K562 (cell line): ENCODE data around the gene NMRAL1. TPM values are rescaled to one million over a fixed set of nuclear protein-coding genes. Genes with fewer than 3 reads are reported as not detected.

Source experiments
- CBFA2T2 ChIP-seq: fragments of 450-650 bp; conservative IDR thresholded peaks from 2 replicates; pipeline ENCODE4 v1.6.1; 2017; ENCODE audit warnings: mild to moderate bottlenecking
- CHD1 ChIP-seq: fragments of 200-600 bp; sonication (generic); IDR thresholded peaks from one replicate; pipeline ENCODE4 v1.6.1; 2012; ENCODE audit warnings: mild to moderate bottlenecking, moderate library complexity, low read length, inconsistent platforms
- CREM ChIP-seq: IDR thresholded peaks from 2 replicates; pipeline ENCODE4 v1.6.1; 2014; ENCODE audit warnings: antibody characterized with exemption, low read depth
- HDAC2 ChIP-seq: fragments of 450-650 bp; IDR thresholded peaks from 2 replicates; pipeline ENCODE4 v1.6.1; 2016; ENCODE audit warnings: mild to moderate bottlenecking
- HNRNPL ChIP-seq: fragments of 200-400 bp; formaldehyde crosslinking; IDR thresholded peaks from 2 replicates; pipeline ENCODE4 v1.6.1; 2017; ENCODE audit warnings: low read depth, mild to moderate bottlenecking, low read length
- NR2C2 ChIP-seq, 2 experiments: fragments of 200-800 bp in 1 of 2; sonication (Bioruptor generic) in 1 of 2; sonication (generic) in 1 of 2; formaldehyde crosslinking in 1 of 2; IDR thresholded peaks; 2 replicates each; pipeline versions ENCODE4 v1.6.1 to v1.8.0; 2016 to 2022; ENCODE audit warnings: mild to moderate bottlenecking in 1 of 2, missing compliant biosample characterization in 1 of 2, missing genetic modification characterization in 1 of 2, missing genetic modification reagents in 1 of 2
- PHF8 ChIP-seq: fragments of 200-600 bp; sonication (generic); IDR thresholded peaks from 2 replicates; pipeline ENCODE4 v1.6.1; 2012; ENCODE audit warnings: mixed run types, mild to moderate bottlenecking, inconsistent platforms, low read length, moderate library complexity, borderline replicate concordance
- POLR2A ChIP-seq: fragments of 450-650 bp; conservative IDR thresholded peaks from 2 replicates; pipeline ENCODE4 v1.6.1; 2016
- SAP30 ChIP-seq: fragments of 200-600 bp; sonication (generic); IDR thresholded peaks from 2 replicates; pipeline ENCODE4 v1.6.1; 2012; ENCODE audit warnings: borderline replicate concordance, low read depth, mild to moderate bottlenecking, moderate library complexity, low read length, control low read depth, inconsistent platforms; ENCODE audit not compliant: insufficient read depth, poor library complexity, severe bottlenecking
- SMAD4 ChIP-seq: fragments of 250-450 bp; sonication (Bioruptor Pico); conservative IDR thresholded peaks from 2 replicates; pipeline ENCODE4 v1.8.0; 2021; ENCODE audit warnings: inconsistent platforms, mild to moderate bottlenecking, moderate library complexity
- TAF1 ChIP-seq: IDR thresholded peaks from 2 replicates; pipeline ENCODE4 v1.6.1; 2011; ENCODE audit warnings: mild to moderate bottlenecking, low read length, moderate library complexity; ENCODE audit not compliant: insufficient read depth, control insufficient read depth, severe bottlenecking; ENCODE audit errors: extremely low read depth
- ZBTB5 ChIP-seq: fragments of 450-650 bp; IDR thresholded peaks from 2 replicates; pipeline ENCODE4 v1.6.1; 2017; ENCODE audit warnings: antibody characterized with exemption
- ZBTB7A ChIP-seq: IDR thresholded peaks from 2 replicates; pipeline ENCODE4 v1.6.1; 2011; ENCODE audit warnings: low read depth, mild to moderate bottlenecking, low read length, moderate library complexity, borderline replicate concordance; ENCODE audit not compliant: control insufficient read depth
- ZNF174 ChIP-seq: fragments of 250-450 bp; sonication (Bioruptor Pico); IDR thresholded peaks from 2 replicates; pipeline ENCODE4 v1.4.0; 2020; ENCODE audit warnings: mild to moderate bottlenecking
- ZNF253 ChIP-seq: fragments of 250-450 bp; sonication (Bioruptor Pico); conservative IDR thresholded peaks from 2 replicates; pipeline ENCODE4 v1.6.1; 2021; ENCODE audit warnings: mild to moderate bottlenecking
- polyA plus RNA-seq, 8 experiments: library from polyadenylated mRNA; depleted of rRNA in 4 of 8; stranded (reverse) in 5 of 8; unstranded in 3 of 8; fragments of >200 nt; fragmentation: Nextera tagmentation in 2 of 8; fragmentation: Illumina TruSeq in 1 of 8; extraction: Ambion mirVana in 2 of 8; extraction: Trizol in 1 of 8; gene quantifications; 2 replicates each; pipeline versions ENCODE4 v1.2.1 to v1.2.3, GENCODE V29; 2011 to 2014; ENCODE audit warnings: inconsistent platforms in 1 of 8, missing spikeins in 1 of 8
- total RNA-seq, 7 experiments: library from RNA; depleted of rRNA in 6 of 7; stranded (reverse); fragments of >200 nt in 6 of 7; fragmentation: Illumina TruSeq in 2 of 7; extraction: Trizol in 2 of 7; gene quantifications; 2 replicates each; pipeline versions ENCODE4 v1.2.1 to v1.2.3, GENCODE V29; 2011 to 2021; ENCODE audit warnings: low replicate concordance in 1 of 7
- TF ChIP-seq, protein P1 (sequence below): fragments of 450-650 bp; IDR thresholded peaks from 2 replicates; pipeline ENCODE4 v1.6.1; 2016; ENCODE audit warnings: antibody characterized with exemption
- TF ChIP-seq, protein P2 (sequence below): fragments of 250-450 bp; sonication (Bioruptor Pico); IDR thresholded peaks from 2 replicates; pipeline ENCODE4 v1.4.0; 2020

The NMRAL1 gene
- total and polyA plus RNA-seq, 9 of the 15 experiments (the other 6 are each of a cell fraction or from before 2014, with no cell fraction given): 6.3 to 116 (median 63.2) TPM

DNA sequence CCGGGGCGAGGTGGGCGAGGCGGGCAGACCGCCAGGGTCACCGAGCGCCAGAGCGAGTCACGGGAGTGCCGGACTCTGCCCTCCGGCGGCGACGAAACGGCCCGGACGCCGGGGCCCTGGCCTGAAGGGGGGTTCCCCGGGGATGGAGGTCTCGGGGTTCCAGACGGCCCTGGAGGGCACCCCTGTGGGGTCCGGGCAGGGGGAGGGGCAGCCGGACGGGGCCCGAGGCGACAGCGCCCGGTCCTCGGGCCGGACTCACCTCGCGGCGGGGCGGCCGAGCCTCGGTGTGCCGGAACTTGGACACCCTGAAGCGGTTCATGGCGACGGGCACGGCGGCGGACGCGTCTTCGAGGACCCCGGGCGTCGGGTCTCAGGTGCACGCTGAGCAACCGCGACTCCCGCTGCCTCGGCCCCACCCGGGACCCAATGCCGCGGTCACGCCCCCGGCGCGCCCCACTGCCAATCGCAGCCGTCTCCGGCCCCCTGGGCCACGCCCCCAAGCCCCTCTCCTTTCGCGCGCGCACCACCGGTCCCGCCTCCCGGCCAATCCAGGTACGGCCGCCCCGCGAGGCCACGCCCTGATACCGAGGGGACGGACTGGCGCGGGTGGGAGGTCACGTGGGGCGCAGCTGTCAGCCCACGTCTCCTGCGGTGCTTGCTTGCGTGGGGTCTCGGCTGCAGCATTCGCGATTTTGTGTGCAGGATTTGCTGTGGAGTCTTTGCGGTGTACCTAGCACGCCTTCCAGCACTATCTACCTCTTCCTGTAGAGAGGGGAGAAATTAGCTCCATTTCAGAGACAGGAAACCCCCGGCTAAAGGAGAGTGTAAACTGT, 58.0 kb downstream of the NMRAL1 start, which contains the start of gene CORO7 (continued):
- TF ChIP-seq CREM (0 out of 2 replicates have a peak, but pooled peaks have one; percentile 13), CHD1 (peak; percentile 26), CBFA2T2 (peak; percentile 79), ZBTB7A (peak; percentile 82), ZNF253 (no peak), HDAC2 (peak; percentile 70; the same call in 1 of the 2 replicates), PHF8 (peak; percentile 62; the same call in 1 of the 2 replicates), ZNF174 (no peak), SMAD4 (0 out of 2 replicates have a peak, but pooled peaks have one; percentile 13), POLR2A (peak; percentile 74), TAF1 (peak; percentile 12), ZBTB5 (no peak), HNRNPL (0 out of 2 replicates have a peak, but pooled peaks have one; percentile 22), NR2C2 (CRISPR knock-in tag; IDR thresholded peaks at IDR 0.05) (0 out of 2 replicates have a peak, but pooled peaks have one; percentile 2), NR2C2 (tag; IDR thresholded peaks at IDR 0.05) (peak; percentile 62; the same call in 1 of the 2 replicates), SAP30 (no peak)
- TF ChIP-seq, protein P1, sequence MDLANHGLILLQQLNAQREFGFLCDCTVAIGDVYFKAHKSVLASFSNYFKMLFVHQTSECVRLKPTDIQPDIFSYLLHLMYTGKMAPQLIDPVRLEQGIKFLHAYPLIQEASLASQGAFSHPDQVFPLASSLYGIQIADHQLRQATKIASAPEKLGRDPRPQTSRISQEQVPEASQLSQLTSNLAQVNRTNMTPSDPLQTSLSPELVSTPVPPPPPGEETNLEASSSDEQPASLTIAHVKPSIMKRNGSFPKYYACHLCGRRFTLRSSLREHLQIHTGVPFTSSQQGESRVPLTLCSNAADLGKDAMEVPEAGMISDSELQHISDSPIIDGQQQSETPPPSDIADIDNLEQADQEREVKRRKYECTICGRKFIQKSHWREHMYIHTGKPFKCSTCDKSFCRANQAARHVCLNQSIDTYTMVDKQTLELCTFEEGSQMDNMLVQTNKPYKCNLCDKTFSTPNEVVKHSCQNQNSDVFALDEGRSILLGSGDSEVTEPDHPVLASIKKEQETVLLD: peak; percentile 87
- TF ChIP-seq, protein P2, sequence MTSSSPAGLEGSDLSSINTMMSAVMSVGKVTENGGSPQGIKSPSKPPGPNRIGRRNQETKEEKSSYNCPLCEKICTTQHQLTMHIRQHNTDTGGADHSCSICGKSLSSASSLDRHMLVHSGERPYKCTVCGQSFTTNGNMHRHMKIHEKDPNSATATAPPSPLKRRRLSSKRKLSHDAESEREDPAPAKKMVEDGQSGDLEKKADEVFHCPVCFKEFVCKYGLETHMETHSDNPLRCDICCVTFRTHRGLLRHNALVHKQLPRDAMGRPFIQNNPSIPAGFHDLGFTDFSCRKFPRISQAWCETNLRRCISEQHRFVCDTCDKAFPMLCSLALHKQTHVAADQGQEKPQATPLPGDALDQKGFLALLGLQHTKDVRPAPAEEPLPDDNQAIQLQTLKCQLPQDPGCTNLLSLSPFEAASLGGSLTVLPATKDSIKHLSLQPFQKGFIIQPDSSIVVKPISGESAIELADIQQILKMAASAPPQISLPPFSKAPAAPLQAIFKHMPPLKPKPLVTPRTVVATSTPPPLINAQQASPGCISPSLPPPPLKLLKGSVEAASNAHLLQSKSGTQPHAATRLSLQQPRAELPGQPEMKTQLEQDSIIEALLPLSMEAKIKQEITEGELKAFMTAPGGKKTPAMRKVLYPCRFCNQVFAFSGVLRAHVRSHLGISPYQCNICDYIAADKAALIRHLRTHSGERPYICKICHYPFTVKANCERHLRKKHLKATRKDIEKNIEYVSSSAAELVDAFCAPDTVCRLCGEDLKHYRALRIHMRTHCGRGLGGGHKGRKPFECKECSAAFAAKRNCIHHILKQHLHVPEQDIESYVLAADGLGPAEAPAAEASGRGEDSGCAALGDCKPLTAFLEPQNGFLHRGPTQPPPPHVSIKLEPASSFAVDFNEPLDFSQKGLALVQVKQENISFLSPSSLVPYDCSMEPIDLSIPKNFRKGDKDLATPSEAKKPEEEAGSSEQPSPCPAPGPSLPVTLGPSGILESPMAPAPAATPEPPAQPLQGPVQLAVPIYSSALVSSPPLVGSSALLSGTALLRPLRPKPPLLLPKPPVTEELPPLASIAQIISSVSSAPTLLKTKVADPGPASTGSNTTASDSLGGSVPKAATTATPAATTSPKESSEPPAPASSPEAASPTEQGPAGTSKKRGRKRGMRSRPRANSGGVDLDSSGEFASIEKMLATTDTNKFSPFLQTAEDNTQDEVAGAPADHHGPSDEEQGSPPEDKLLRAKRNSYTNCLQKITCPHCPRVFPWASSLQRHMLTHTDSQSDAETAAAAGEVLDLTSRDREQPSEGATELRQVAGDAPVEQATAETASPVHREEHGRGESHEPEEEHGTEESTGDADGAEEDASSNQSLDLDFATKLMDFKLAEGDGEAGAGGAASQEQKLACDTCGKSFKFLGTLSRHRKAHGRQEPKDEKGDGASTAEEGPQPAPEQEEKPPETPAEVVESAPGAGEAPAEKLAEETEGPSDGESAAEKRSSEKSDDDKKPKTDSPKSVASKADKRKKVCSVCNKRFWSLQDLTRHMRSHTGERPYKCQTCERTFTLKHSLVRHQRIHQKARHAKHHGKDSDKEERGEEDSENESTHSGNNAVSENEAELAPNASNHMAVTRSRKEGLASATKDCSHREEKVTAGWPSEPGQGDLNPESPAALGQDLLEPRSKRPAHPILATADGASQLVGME (CRISPR knock-in tag): 0 out of 2 replicates have a peak, but pooled peaks have one; percentile 29
